NCI-H2227 (cell line): ENCODE data around the gene ZNF618.

Experiments used
- DNase-seq: peaks from one replicate; lab custom pipeline; 2025; ENCODE audit not compliant: unreplicated experiment; lab: John Stamatoyannopoulos, UW

The ZNF618 gene

GRCh38 chr9:113933671-113934070 lies 57.6 kb downstream of the ZNF618 start:
- DNase-seq = no peak

DNA sequence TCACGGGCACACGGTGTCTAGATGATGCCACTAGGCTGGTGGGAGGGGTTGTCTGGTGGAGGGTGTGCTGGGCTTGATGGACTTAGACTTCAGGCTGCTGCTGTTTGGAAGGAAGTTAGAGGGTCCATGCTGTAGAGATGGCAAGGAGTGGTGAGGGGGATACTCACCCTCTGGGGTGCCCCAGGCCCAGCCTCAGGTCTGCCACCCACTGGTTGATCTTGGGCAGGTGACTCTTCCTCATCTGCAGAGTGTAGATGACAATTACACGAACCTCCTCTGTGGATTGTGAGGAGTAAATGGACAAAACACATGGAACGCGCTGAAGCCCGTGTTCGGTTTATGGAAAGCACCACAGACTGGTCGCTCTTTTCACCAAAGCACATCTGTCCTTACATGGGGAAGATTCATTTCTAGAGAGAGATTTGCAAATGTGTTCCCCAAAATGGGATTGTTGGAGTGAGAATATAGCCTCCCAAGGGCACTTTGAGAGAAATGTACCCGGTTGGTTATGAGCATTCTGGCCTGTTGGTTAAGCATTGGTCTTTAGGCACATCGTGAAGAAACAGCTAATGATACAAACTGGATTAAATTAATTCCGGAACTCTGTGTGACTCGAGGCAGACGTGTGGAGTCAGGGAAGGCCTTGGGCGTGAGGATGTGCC lies 58.2 kb downstream of the ZNF618 start:
- no peak for DNase-seq

DNA sequence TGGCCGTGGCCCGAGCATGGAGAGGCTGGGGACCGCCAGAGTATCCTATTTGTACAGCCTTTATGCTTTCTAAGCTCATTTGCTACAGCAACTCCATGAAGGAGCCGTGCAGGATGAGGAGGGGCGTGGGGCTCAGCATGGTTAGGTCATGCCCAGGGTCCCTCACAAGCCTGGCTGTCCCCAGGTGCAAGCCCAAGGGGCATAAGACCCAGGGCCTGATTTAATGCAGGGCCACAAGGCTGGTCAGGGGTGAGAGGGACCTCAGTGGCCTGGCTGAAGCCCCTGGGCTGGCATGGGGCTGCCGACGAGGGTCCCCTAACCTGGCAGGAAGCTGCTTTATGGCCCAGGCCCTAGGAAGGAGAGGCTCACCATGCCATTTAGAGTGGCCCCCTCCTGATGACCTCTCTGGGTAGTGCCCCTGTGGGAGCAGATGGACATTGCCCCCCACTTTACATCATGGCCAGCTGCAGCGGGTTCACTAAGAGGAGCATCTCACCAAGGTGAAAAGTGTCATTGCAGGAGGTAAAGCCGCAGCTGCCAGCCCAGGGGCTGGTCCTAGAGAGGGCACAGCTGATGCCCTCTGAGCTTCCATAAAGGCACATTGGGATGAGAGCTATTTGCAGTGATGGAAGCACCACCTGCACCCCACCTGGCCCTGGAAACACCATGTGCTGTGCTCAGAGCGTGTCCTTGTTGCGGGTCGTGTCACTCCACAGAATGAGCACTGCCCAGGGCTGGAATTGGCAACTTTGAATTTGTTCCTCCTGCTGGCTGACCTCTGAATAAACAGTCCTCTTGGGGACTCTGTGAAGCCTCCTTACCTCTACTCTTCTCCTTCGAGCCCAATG lies 58.9 kb downstream of the ZNF618 start:
- no peak for DNase-seq

GRCh38 chr9:113935677-113936380 lies 59.7 kb downstream of the ZNF618 start:
- no peak for DNase-seq

DNA sequence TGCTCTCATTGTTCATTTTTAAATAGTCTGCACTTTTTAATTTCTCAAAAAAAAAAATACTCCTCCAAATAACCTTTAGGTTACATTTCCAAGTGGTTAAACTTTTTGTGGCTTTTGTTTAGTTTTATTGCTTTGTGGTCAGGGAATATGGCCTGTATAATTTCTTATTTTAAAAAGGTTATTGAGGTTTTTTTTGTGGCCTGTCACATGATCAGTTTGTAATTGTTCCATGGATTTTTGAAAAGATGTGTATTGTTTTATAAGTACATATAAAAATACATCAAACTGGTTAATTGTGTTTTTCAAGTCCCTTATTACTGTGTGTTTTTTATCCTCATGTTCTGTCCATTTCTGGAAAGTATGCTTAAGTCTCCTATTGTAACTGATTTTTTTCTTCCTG lies 64.0 kb downstream of the ZNF618 start:
- no peak for DNase-seq

GRCh38 chr9:113941056-113941455 lies 64.9 kb downstream of the ZNF618 start:
- DNase-seq = no peak

GRCh38 chr9:113941526-113941925 lies 65.4 kb downstream of the ZNF618 start:
- DNase-seq = no peak

GRCh38 chr9:113943112-113944009 lies 67.3 kb downstream of the ZNF618 start:
- no peak for DNase-seq

- no peak for DNase-seq
Observed at GRCh38 chr9:113945784-113946183, 69.7 kb downstream of the ZNF618 start.

DNA sequence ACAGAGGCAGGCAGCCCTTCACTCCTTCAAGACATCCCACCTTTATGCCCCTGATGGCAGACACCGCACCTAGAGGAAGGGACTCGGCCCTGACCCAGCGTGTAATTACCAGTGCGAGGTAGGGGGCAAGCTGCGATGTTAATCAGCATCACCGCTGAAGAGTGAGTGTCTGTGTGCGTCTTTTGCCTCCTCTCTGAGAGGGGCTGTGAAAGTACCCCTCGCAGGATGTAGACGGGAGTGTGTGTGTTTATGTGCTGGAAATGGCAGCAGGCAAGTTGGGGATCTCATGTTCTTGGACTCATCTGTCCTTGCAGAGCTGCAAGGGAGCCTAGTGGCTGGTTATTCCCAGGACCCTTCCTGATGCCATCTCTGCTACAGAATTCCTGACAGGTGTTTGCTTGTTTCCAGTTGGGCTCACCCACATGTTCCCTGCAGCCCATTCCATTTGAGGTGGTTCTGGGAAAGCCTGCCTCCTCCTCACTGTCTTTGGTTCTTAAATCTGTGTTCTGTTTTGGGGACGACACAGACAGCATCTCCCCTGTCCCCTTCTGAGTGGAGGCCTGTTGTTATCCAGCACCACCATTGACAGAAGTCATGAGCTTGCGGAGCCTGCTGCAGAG lies 70.5 kb downstream of the ZNF618 start:
- DNase-seq = no peak

- DNase-seq = no peak
Observed at GRCh38 chr9:113947941-113948340, 71.8 kb downstream of the ZNF618 start.

DNA sequence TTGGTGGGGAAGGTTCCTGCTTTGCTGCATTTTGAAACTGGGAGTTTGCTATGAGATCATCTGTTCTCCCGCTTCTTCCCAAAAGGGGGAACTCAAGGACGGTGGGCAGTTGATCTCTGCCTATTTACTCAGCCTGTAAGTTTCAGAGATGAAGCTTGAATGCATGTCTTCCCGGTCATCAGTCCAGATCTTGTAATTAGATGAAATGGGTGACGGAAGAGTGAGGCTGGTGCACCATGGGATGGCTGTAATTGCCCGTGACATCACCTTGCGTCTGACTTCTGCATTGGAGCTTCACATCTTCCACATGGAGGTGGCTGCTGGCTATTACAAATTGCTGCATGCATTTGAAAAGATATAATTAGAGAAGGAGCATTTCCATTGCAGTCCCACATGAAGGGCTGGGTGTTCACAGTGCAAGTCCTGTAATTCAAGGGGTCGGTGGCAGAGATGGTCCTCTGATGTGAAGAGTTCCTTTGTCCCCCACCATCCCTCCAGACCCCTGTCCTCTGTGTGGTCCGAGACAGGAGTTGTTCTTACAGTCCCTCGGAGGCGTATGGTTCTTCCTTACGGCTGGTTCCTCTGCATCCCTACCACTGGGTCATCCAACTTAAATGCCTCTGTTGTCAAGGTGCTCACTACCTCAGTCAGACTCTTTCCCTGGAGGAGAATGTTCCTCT lies 72.9 kb downstream of the ZNF618 start:
- DNase-seq = no peak

- DNase-seq = no peak
Observed at GRCh38 chr9:113949571-113950078, 73.5 kb downstream of the ZNF618 start.

DNA sequence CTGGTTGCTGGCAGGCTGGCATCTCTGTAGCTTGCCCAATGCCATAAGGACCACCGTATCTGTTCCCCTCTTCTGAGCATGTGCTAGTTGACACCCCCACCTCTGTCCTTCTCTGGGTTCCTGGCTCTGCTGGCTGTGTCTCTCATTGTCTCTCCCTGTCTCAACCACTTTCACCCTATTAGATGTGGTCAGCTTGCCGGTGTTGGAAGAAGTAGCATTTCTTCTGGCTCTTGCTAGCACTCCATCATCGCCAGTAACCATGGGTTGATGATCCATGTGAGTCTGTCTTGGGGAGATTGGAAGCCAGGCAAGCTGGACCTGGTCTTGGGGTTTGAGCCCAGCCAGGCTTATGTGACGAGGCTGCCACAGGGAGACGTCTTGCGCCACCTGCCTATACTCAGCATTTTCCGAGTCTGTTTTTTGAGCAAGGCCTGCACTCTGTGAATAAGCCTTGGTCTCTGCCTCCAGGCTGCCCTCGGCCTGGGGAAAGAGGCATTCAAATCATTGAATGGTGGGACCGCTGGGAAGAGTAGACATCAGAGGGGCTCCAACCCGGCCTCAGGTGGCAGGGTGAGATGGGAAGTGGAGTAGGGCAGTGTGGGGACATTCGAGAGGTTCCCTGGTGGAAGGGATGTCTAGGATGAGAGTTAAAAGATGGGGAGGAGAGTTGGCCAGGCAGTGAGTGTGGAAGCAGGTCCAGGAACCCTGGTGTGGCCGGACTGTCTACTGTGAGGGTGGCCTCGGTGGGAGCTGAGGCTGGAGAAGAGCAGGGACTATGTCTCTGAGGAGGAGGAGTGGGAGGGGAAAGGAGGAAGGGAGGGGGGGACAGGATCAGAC lies 74.3 kb downstream of the ZNF618 start:
- no peak for DNase-seq

- no peak for DNase-seq
Observed at GRCh38 chr9:113951032-113951372, 74.9 kb downstream of the ZNF618 start.

- DNase-seq = no peak
Observed at GRCh38 chr9:113952676-113953075, 76.6 kb downstream of the ZNF618 start.

- no peak for DNase-seq
Observed at GRCh38 chr9:113953531-113953930, 77.4 kb downstream of the ZNF618 start.

- no peak for DNase-seq
Observed at GRCh38 chr9:113954591-113954990, 78.5 kb downstream of the ZNF618 start.
